Astrocyte (in vitro differentiated cells and primary cell): ENCODE measurements around the gene BSND. TPM values are rescaled to one million over a fixed set of nuclear protein-coding genes. Genes with fewer than 3 reads are reported as not detected.

Experiments used
- DNase-seq: peaks from one replicate; pipeline ENCODE4 v3.0.0-alpha.2; 2010; ENCODE audit warnings: low read depth
- FAIRE-seq: peaks from 2 replicates; lab custom pipeline; 2011; peaks lifted over from hg19 to GRCh38; lab: Jason Lieb, UNC
- H2AFZ ChIP-seq: 2 replicates; pipeline ENCODE4 v1.6.0; 2012; ENCODE audit warnings: low read depth, low read length, inconsistent platforms
- H3K27ac ChIP-seq: 2 replicates; pipeline ENCODE4 v1.5.1; 2011; ENCODE audit warnings: low read depth, low read length, inconsistent platforms
- H3K27me3 ChIP-seq: 2 replicates; pipeline ENCODE4 v1.6.0; 2011; ENCODE audit warnings: low read length, inconsistent platforms; ENCODE audit not compliant: insufficient read depth
- H3K36me3 ChIP-seq: 2 replicates; pipeline ENCODE4 v1.5.1; 2011; ENCODE audit warnings: low read length, inconsistent platforms; ENCODE audit not compliant: insufficient read depth
- H3K4me1 ChIP-seq: 2 replicates; pipeline ENCODE4 v1.5.1; 2011; ENCODE audit warnings: low read length, inconsistent platforms; ENCODE audit not compliant: insufficient read depth
- H3K4me2 ChIP-seq: 2 replicates; pipeline ENCODE4 v1.6.0; 2012; ENCODE audit warnings: low read length, inconsistent platforms
- H3K4me3 ChIP-seq: 2 replicates; pipeline ENCODE4 v1.5.1; 2011; ENCODE audit warnings: low read depth, mild to moderate bottlenecking, low read length, inconsistent platforms; ENCODE audit not compliant: insufficient read depth
- H3K79me2 ChIP-seq: 2 replicates; pipeline ENCODE4 v1.6.0; 2012; ENCODE audit warnings: mild to moderate bottlenecking, low read length, inconsistent platforms; ENCODE audit not compliant: insufficient read depth
- H3K9ac ChIP-seq: 2 replicates; pipeline ENCODE4 v1.6.0; 2012; ENCODE audit warnings: mild to moderate bottlenecking, low read length, inconsistent platforms
- H3K9me3 ChIP-seq: 2 replicates; pipeline ENCODE4 v1.5.1; 2012; ENCODE audit warnings: low read depth, mild to moderate bottlenecking, low read length, inconsistent platforms; ENCODE audit not compliant: insufficient read depth
- H4K20me1 ChIP-seq: 2 replicates; pipeline ENCODE4 v1.6.0; 2012; ENCODE audit warnings: low read length, inconsistent platforms; ENCODE audit not compliant: insufficient read depth
- H3K27ac Mint-ChIP-seq: one replicate; pipeline ENCODE4 v1.8.0; 2021; ENCODE audit warnings: mild to moderate bottlenecking, mixed read lengths; ENCODE audit not compliant: unreplicated experiment
- H3K27me3 Mint-ChIP-seq: one replicate; pipeline ENCODE4 v1.8.0; 2021; ENCODE audit warnings: low read depth, mixed read lengths; ENCODE audit not compliant: unreplicated experiment
- H3K36me3 Mint-ChIP-seq: one replicate; pipeline ENCODE4 v1.8.0; 2021; ENCODE audit warnings: low read depth, mixed read lengths; ENCODE audit not compliant: unreplicated experiment
- H3K4me1 Mint-ChIP-seq: one replicate; pipeline ENCODE4 v1.8.0; 2021; ENCODE audit warnings: low read depth, mixed read lengths; ENCODE audit not compliant: unreplicated experiment
- H3K4me3 Mint-ChIP-seq: one replicate; pipeline ENCODE4 v1.8.0; 2021; ENCODE audit warnings: mild to moderate bottlenecking, moderate library complexity, mixed read lengths; ENCODE audit not compliant: unreplicated experiment
- H3K9me3 Mint-ChIP-seq: one replicate; pipeline ENCODE4 v1.8.0; 2021; ENCODE audit warnings: mild to moderate bottlenecking, mixed read lengths; ENCODE audit not compliant: unreplicated experiment
- EZH2 ChIP-seq: IDR thresholded peaks from 2 replicates; pipeline ENCODE4 v1.6.1; 2012; ENCODE audit warnings: mild to moderate bottlenecking, low read length, inconsistent platforms; ENCODE audit not compliant: insufficient read depth
- total RNA-seq: library from RNA; stranded (reverse); gene quantifications from 2 replicates; pipeline ENCODE4 v1.2.1, GENCODE V29; 2021
- TF ChIP-seq, protein P1 (sequence below): IDR thresholded peaks from 2 replicates; pipeline ENCODE4 v1.5.1; 2011; ENCODE audit warnings: low read depth, mild to moderate bottlenecking, inconsistent platforms, low read length, moderate library complexity; ENCODE audit not compliant: insufficient read depth

BSND gene
- total RNA-seq, 1 donor from 2014 or later = not detected

GRCh38 chr1:55037733-55038551 lies 39.2 kb downstream of the BSND start:
- H3K9me3 Mint-ChIP-seq = no peaks in the 10 kb centered on the region
- H3K4me1 Mint-ChIP-seq = peaks cover 2% of the 10 kb centered on the region
- no peak overlapping the region for H3K4me2 ChIP-seq
- peaks cover 6% of the 10 kb centered on the region for H3K36me3 Mint-ChIP-seq
- H3K27ac Mint-ChIP-seq = peak overlapping the region; percentile 37
- H3K27me3 Mint-ChIP-seq = peaks cover 72% of the 10 kb centered on the region
- H3K4me1 ChIP-seq = peaks cover 10% of the 10 kb centered on the region
- TF ChIP-seq, protein P1, sequence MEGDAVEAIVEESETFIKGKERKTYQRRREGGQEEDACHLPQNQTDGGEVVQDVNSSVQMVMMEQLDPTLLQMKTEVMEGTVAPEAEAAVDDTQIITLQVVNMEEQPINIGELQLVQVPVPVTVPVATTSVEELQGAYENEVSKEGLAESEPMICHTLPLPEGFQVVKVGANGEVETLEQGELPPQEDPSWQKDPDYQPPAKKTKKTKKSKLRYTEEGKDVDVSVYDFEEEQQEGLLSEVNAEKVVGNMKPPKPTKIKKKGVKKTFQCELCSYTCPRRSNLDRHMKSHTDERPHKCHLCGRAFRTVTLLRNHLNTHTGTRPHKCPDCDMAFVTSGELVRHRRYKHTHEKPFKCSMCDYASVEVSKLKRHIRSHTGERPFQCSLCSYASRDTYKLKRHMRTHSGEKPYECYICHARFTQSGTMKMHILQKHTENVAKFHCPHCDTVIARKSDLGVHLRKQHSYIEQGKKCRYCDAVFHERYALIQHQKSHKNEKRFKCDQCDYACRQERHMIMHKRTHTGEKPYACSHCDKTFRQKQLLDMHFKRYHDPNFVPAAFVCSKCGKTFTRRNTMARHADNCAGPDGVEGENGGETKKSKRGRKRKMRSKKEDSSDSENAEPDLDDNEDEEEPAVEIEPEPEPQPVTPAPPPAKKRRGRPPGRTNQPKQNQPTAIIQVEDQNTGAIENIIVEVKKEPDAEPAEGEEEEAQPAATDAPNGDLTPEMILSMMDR = no peak
- no peak for TF ChIP-seq EZH2
- DNase-seq (no peak), FAIRE-seq (no peak)
- H4K20me1 ChIP-seq = no peaks in the 10 kb centered on the region
- H3K9me3 ChIP-seq = no peaks in the 10 kb centered on the region
- H3K36me3 ChIP-seq = no peaks in the 10 kb centered on the region
- no peaks in the 10 kb centered on the region for H3K79me2 ChIP-seq
- no peak overlapping the region for H2AFZ ChIP-seq
- no peak overlapping the region for H3K27ac ChIP-seq
- H3K27me3 ChIP-seq = peaks cover 89% of the 10 kb centered on the region
- no peak overlapping the region for H3K4me3 ChIP-seq
- no peak overlapping the region for H3K9ac ChIP-seq
- no peak overlapping the region for H3K4me3 Mint-ChIP-seq

DNA sequence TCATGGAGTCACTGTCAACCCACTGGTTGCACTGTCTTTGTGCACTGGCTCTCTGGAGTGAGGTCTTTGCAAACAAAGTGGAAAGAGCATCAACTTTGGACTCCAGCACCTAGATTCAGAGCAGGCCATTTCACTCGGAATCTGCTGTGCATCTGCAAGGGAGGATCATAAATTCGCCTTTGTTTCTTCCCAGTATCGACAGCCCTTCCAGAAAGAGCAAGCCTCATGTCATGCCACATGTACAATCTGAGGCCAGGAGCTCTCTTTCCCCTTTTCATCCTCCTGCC lies 39.8 kb downstream of the BSND start:
- no peak for FAIRE-seq
- H3K4me2 ChIP-seq = no peak overlapping the region
- H3K79me2 ChIP-seq = no peaks in the 10 kb centered on the region
- Mint-ChIP-seq H3K4me1 (peaks cover 2% of the 10 kb centered on the region), H3K27me3 (peaks cover 68% of the 10 kb centered on the region), H3K9me3 (no peaks in the 10 kb centered on the region), H3K36me3 (peaks cover 2% of the 10 kb centered on the region), H3K4me3 (no peak overlapping the region), H3K27ac (no peak overlapping the region)
- no peak for DNase-seq
- H3K9me3 ChIP-seq = no peaks in the 10 kb centered on the region
- no peak overlapping the region for H3K4me3 ChIP-seq
- H3K27me3 ChIP-seq = peaks cover 88% of the 10 kb centered on the region
- no peak for TF ChIP-seq EZH2
- TF ChIP-seq, protein P1 = no peak
- no peak overlapping the region for H2AFZ ChIP-seq
- H4K20me1 ChIP-seq = no peaks in the 10 kb centered on the region
- H3K27ac ChIP-seq = no peak overlapping the region
- H3K9ac ChIP-seq = no peak overlapping the region
- no peaks in the 10 kb centered on the region for H3K36me3 ChIP-seq
- peaks cover 10% of the 10 kb centered on the region for H3K4me1 ChIP-seq

GRCh38 chr1:55038974-55039341 lies 40.2 kb downstream of the BSND start:
- H3K4me1 ChIP-seq = peaks cover 10% of the 10 kb centered on the region
- Mint-ChIP-seq H3K9me3 (no peaks in the 10 kb centered on the region), H3K4me1 (peaks cover 2% of the 10 kb centered on the region), H3K4me3 (peak overlapping the region; percentile 47), H3K36me3 (peaks cover 2% of the 10 kb centered on the region), H3K27ac (no peak overlapping the region), H3K27me3 (peaks cover 70% of the 10 kb centered on the region)
- no peaks in the 10 kb centered on the region for H4K20me1 ChIP-seq
- H3K79me2 ChIP-seq = no peaks in the 10 kb centered on the region
- H3K9ac ChIP-seq = no peak overlapping the region
- H3K9me3 ChIP-seq = no peaks in the 10 kb centered on the region
- TF ChIP-seq, protein P1 = no peak
- no peak for TF ChIP-seq EZH2
- peaks cover 84% of the 10 kb centered on the region for H3K27me3 ChIP-seq
- H3K4me2 ChIP-seq = peak overlapping the region; percentile 81
- H2AFZ ChIP-seq = no peak overlapping the region
- H3K36me3 ChIP-seq = no peaks in the 10 kb centered on the region
- H3K27ac ChIP-seq = no peak overlapping the region
- H3K4me3 ChIP-seq = peak overlapping the region; percentile 5
- FAIRE-seq (no peak), DNase-seq (no peak)
